ENCODE results near the gene GCK. TPM values are rescaled to one million over a fixed set of nuclear protein-coding genes. Genes with fewer than 3 reads are reported as not detected.

Gene GCK
- total and polyA plus RNA-seq, 2 of the 13 experiments (the other 11 are each of a cell fraction or from before 2014, with no cell fraction given): not detected

GRCh38 chr7:44136731-44137130 lies 52.5 kb downstream of the GCK start:
- no peak for ATAC-seq
- no peak overlapping the region for H3K4me2 ChIP-seq (ENCODE audit: low read depth, low read length)
- CTCF ChIA-PET (ENCODE audit: low intra/inter-chr PET ratio, low total read pairs): no interaction called here
- H3K27me3 ChIP-seq (ENCODE audit: control insufficient read depth in 1 of 2, insufficient read depth in 2 of 2, low read length in 2 of 2): peaks cover 1 to 3% of the 10 kb centered on the region in 2 experiments; a peak in 1 of 5 replicates
- no peak for TF ChIP-seq THAP11 (CRISPR knock-in tag; IDR thresholded peaks at IDR 0.05)
- no peak for TF ChIP-seq ZNF503 (CRISPR knock-in tag; IDR thresholded peaks at IDR 0.05)
- TF ChIP-seq ZBTB39 (CRISPR knock-in tag; IDR thresholded peaks at IDR 0.05): no peak
- TF ChIP-seq ZNF335 (CRISPR knock-in tag; IDR thresholded peaks at IDR 0.05): no peak
- no peak for TF ChIP-seq MLXIP (CRISPR knock-in tag; IDR thresholded peaks at IDR 0.05; ENCODE audit: borderline replicate concordance)
- TF ChIP-seq ZNF205 (CRISPR knock-in tag; IDR thresholded peaks at IDR 0.05): no peak
- no peak overlapping the region for H3K4me3 ChIP-seq (replicated peaks in 1 of 3; ENCODE audit: insufficient read depth in 1 of 3, low read depth in 2 of 3, low read length in 3 of 3)
- H4K20me1 ChIP-seq (ENCODE audit: insufficient read depth, low read length): no peaks in the 10 kb centered on the region
- no peaks in the 10 kb centered on the region for H3K79me2 ChIP-seq (ENCODE audit: insufficient read depth, low read length)
- peaks cover 7% of the 10 kb centered on the region for H3K4me1 ChIP-seq (ENCODE audit: insufficient read depth, low read length)
- WGBS (ENCODE audit: low lambda C conversion rate): 59% methylated on average over 5 of the region's 5 CpGs
- no peaks in the 10 kb centered on the region for H3K36me3 ChIP-seq (replicated peaks in 1 of 2; ENCODE audit: control insufficient read depth in 1 of 2, insufficient read depth in 2 of 2, low read length in 2 of 2)
- H3K9me3 ChIP-seq (ENCODE audit: low read length): no peaks in the 10 kb centered on the region
- H3K9ac ChIP-seq (ENCODE audit: insufficient read depth, low read depth, low read length): no peak overlapping the region
- no peak overlapping the region for H2AFZ ChIP-seq (ENCODE audit: low read length)
- no TSS peak for BruUV-seq (replicated peaks)
- no peak for FAIRE-seq
- in situ Hi-C loops (cut with HindIII; ENCODE audit: extremely low pct_ligation_motif_present, low pct_unique_long_range_greater_than_20kb): no loop called here
- intact Hi-C loops (cut with micrococcal nuclease; ENCODE audit: unreplicated experiment): loop anchor here (10.0 kb wide), 1 partner anchor 58 kb away; no protein-coding TSS in a partner anchor
- POLR2A ChIA-PET: no interaction called here
- no peak for DNase-seq (ENCODE audit: low spot score)
- H3K27ac ChIP-seq (ENCODE audit: extremely low read length, insufficient read depth, low read length): no peak overlapping the region

Measured in HepG2 (cell line).